ENCODE results near the gene GSTM4. TPM values are rescaled to one million over a fixed set of nuclear protein-coding genes. Genes with fewer than 3 reads are reported as not detected.

GSTM4 gene
- total and polyA plus RNA-seq, 2 of the 8 experiments (the other 6 are each of a cell fraction or from before 2014, with no cell fraction given) = 11.3 to 31.4 TPM

DNA sequence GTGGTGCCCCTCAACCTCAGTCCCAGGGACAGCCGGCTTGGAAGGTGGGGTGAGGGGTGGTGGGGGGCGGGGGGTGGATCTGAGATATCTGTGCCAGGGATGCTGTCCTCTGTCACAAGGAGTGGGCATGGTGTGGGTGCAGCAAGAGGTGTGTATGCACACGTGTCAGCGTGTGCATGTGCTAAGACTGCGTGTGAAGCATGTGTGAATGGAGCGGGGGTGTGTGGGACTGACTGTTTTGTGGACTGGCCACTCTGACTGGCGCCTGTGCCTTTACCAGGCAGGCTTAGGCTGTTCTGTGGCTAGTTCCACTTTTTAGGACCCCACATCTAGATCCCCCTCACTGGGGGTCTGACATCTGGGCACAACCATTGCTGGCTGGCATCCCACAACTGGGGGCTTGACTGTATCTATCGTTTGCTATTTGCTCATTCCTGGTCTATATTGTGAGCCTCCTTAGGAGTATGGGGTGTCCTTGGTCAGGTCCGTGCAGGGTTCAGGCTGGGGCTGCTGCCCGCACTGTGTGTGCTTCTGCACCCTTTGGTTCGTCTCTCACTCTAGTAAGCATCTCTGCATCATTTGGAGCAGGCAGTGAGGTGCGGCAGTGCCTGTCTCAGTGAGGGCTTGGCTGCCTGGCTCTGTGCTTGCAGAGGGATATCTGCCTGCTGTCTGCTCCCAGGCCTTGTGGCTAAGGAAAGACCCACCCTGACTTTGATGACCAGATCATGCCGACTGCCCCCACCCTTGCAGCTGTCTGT is 34.3 kb upstream of the GSTM4 start (continued):
- TF ChIP-seq, protein P1, sequence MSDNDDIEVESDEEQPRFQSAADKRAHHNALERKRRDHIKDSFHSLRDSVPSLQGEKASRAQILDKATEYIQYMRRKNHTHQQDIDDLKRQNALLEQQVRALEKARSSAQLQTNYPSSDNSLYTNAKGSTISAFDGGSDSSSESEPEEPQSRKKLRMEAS (IDR thresholded peaks at IDR 0.05) = no peak
